HepG2 (cell line): ENCODE data around the gene NDUFB10. TPM values are rescaled to one million over a fixed set of nuclear protein-coding genes. Genes with fewer than 3 reads are reported as not detected.

Source experiments
- DMAP1 ChIP-seq: IDR thresholded peaks from 2 replicates; pipeline ENCODE4 v1.6.1; 2016
- SNAPC4 ChIP-seq: sonication (generic); formaldehyde crosslinking; IDR thresholded peaks from 2 replicates; pipeline ENCODE4 v1.4.0; 2020; ENCODE audit warnings: mild to moderate bottlenecking, missing genetic modification reagents
- TBX2 ChIP-seq: sonication (generic); formaldehyde crosslinking; IDR thresholded peaks from 2 replicates; pipeline ENCODE4 v1.5.0; 2020; ENCODE audit warnings: missing genetic modification reagents, mild to moderate bottlenecking, borderline replicate concordance
- ZNF234 ChIP-seq: sonication (generic); formaldehyde crosslinking; conservative IDR thresholded peaks from 2 replicates; pipeline ENCODE4 v1.5.1; 2020; ENCODE audit warnings: mild to moderate bottlenecking, missing genetic modification reagents
- ZNF326 ChIP-seq: sonication (generic); formaldehyde crosslinking; IDR thresholded peaks from 2 replicates; pipeline ENCODE4 v1.4.0; 2020; ENCODE audit warnings: missing genetic modification reagents, borderline replicate concordance
- ZNF772 ChIP-seq: sonication (generic); formaldehyde crosslinking; IDR thresholded peaks from 2 replicates; pipeline ENCODE4 v1.5.0; 2020; ENCODE audit warnings: mild to moderate bottlenecking, missing genetic modification reagents
- polyA plus RNA-seq, 8 experiments: library from polyadenylated mRNA; depleted of rRNA in 3 of 8; stranded (reverse) in 7 of 8; unstranded in 1 of 8; fragments of >200 nt; fragmentation: Illumina TruSeq in 4 of 8; extraction: Trizol in 4 of 8; gene quantifications; 2 replicates each; pipeline versions ENCODE4 v1.2.1 to v1.2.3, GENCODE V29; 2011 to 2016; ENCODE audit warnings: low read depth in 4 of 8, missing spikeins in 1 of 8, mixed read lengths in 1 of 8; ENCODE audit not compliant: insufficient read depth in 1 of 8
- total RNA-seq, 5 experiments: library from RNA; depleted of rRNA; stranded (reverse); fragments of >200 nt; fragmentation: Illumina TruSeq; extraction: Trizol; gene quantifications; 2 replicates each; pipeline ENCODE4 v1.2.3, GENCODE V29; 2016; ENCODE audit warnings: low read depth in 1 of 5
- TF ChIP-seq, protein P1 (sequence below): sonication (generic); formaldehyde crosslinking; IDR thresholded peaks from 2 replicates; pipeline ENCODE4 v1.9.0; 2021; ENCODE audit warnings: mild to moderate bottlenecking, missing genetic modification reagents
- TF ChIP-seq, protein P2 (sequence below): sonication (generic); formaldehyde crosslinking; IDR thresholded peaks from 2 replicates; pipeline ENCODE4 v1.4.0; 2020; ENCODE audit warnings: missing genetic modification reagents

Gene NDUFB10
- total and polyA plus RNA-seq, 2 of the 13 experiments (the other 11 are each of a cell fraction or from before 2014, with no cell fraction given) = 68.6 to 157 TPM

GRCh38 chr16:1932050-1933028, 27.0 kb upstream of the NDUFB10 start (continued):
- TF ChIP-seq, protein P1, sequence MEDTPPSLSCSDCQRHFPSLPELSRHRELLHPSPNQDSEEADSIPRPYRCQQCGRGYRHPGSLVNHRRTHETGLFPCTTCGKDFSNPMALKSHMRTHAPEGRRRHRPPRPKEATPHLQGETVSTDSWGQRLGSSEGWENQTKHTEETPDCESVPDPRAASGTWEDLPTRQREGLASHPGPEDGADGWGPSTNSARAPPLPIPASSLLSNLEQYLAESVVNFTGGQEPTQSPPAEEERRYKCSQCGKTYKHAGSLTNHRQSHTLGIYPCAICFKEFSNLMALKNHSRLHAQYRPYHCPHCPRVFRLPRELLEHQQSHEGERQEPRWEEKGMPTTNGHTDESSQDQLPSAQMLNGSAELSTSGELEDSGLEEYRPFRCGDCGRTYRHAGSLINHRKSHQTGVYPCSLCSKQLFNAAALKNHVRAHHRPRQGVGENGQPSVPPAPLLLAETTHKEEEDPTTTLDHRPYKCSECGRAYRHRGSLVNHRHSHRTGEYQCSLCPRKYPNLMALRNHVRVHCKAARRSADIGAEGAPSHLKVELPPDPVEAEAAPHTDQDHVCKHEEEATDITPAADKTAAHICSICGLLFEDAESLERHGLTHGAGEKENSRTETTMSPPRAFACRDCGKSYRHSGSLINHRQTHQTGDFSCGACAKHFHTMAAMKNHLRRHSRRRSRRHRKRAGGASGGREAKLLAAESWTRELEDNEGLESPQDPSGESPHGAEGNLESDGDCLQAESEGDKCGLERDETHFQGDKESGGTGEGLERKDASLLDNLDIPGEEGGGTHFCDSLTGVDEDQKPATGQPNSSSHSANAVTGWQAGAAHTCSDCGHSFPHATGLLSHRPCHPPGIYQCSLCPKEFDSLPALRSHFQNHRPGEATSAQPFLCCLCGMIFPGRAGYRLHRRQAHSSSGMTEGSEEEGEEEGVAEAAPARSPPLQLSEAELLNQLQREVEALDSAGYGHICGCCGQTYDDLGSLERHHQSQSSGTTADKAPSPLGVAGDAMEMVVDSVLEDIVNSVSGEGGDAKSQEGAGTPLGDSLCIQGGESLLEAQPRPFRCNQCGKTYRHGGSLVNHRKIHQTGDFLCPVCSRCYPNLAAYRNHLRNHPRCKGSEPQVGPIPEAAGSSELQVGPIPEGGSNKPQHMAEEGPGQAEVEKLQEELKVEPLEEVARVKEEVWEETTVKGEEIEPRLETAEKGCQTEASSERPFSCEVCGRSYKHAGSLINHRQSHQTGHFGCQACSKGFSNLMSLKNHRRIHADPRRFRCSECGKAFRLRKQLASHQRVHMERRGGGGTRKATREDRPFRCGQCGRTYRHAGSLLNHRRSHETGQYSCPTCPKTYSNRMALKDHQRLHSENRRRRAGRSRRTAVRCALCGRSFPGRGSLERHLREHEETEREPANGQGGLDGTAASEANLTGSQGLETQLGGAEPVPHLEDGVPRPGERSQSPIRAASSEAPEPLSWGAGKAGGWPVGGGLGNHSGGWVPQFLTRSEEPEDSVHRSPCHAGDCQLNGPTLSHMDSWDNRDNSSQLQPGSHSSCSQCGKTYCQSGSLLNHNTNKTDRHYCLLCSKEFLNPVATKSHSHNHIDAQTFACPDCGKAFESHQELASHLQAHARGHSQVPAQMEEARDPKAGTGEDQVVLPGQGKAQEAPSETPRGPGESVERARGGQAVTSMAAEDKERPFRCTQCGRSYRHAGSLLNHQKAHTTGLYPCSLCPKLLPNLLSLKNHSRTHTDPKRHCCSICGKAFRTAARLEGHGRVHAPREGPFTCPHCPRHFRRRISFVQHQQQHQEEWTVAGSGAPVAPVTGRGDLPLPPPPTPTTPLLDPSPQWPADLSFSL (CRISPR knock-in tag) = no peak
- TF ChIP-seq, protein P2, sequence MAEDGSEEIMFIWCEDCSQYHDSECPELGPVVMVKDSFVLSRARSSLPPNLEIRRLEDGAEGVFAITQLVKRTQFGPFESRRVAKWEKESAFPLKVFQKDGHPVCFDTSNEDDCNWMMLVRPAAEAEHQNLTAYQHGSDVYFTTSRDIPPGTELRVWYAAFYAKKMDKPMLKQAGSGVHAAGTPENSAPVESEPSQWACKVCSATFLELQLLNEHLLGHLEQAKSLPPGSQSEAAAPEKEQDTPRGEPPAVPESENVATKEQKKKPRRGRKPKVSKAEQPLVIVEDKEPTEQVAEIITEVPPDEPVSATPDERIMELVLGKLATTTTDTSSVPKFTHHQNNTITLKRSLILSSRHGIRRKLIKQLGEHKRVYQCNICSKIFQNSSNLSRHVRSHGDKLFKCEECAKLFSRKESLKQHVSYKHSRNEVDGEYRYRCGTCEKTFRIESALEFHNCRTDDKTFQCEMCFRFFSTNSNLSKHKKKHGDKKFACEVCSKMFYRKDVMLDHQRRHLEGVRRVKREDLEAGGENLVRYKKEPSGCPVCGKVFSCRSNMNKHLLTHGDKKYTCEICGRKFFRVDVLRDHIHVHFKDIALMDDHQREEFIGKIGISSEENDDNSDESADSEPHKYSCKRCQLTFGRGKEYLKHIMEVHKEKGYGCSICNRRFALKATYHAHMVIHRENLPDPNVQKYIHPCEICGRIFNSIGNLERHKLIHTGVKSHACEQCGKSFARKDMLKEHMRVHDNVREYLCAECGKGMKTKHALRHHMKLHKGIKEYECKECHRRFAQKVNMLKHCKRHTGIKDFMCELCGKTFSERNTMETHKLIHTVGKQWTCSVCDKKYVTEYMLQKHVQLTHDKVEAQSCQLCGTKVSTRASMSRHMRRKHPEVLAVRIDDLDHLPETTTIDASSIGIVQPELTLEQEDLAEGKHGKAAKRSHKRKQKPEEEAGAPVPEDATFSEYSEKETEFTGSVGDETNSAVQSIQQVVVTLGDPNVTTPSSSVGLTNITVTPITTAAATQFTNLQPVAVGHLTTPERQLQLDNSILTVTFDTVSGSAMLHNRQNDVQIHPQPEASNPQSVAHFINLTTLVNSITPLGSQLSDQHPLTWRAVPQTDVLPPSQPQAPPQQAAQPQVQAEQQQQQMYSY (CRISPR knock-in tag) = no peak
- TF ChIP-seq SNAPC4 = no peak
- TF ChIP-seq TBX2 = peak; percentile 34; the same call in 1 of the 2 replicates
- TF ChIP-seq ZNF772 (CRISPR knock-in tag) = peak; percentile 60; the same call in 1 of the 2 replicates
- no peak for TF ChIP-seq DMAP1 (CRISPR knock-in tag)
- no peak for TF ChIP-seq ZNF326 (CRISPR knock-in tag)
- no peak for TF ChIP-seq ZNF234 (CRISPR knock-in tag)
